Measurements from ENCODE around the gene BICDL1.

DNA sequence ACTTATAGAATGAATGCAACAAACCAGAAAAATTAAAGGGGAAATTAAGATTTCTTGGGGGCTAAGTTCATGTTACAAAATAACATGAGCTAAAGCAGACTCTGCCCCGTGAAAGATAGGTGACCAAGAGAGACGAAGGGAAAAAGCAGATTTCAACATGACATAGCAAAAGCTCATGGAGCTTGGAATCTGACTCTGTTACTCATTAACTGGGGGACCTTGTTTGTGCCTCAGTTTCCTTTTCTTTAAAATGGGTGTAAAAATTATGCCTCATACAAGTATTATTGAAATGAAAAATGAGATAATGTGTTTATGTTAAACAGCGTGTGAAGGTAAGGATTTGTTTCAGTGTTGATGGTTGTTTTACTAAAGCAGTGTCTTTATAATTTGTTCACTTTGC, 11.5 kb downstream of the BICDL1 start:
- TF ChIP-seq, protein P1, sequence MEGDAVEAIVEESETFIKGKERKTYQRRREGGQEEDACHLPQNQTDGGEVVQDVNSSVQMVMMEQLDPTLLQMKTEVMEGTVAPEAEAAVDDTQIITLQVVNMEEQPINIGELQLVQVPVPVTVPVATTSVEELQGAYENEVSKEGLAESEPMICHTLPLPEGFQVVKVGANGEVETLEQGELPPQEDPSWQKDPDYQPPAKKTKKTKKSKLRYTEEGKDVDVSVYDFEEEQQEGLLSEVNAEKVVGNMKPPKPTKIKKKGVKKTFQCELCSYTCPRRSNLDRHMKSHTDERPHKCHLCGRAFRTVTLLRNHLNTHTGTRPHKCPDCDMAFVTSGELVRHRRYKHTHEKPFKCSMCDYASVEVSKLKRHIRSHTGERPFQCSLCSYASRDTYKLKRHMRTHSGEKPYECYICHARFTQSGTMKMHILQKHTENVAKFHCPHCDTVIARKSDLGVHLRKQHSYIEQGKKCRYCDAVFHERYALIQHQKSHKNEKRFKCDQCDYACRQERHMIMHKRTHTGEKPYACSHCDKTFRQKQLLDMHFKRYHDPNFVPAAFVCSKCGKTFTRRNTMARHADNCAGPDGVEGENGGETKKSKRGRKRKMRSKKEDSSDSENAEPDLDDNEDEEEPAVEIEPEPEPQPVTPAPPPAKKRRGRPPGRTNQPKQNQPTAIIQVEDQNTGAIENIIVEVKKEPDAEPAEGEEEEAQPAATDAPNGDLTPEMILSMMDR (conservative IDR thresholded peaks at IDR 0.05), result no peak
- no peak for TF ChIP-seq EZH2 (IDR thresholded peaks at IDR 0.05; ENCODE audit: low read depth)

Measured in PC-9 (cell line).